ENCODE results near the gene C4orf50.

C4orf50 gene

DNA sequence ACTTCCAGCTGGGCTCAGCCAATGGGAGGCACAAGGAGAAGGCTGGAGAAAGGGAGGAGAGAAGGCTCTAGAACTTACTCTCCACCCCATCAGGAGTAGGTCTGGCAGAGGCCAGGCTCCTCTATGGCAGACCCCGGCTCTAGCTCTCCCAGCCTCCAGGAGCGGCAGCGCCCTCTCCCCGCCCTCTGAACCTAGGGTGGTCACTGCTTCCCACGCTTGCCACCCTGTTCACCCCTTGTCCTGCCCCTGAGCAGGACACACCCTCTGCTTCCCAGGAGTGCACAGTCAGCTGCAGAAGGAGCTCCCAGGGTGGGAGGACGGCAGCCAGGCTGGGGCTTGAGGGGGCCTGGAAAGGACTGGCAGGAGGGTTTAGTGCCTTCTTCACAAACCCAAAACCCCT is 72.3 kb downstream of the C4orf50 start:
- DNase-seq (ENCODE audit: low spot score) = no peak

DNA sequence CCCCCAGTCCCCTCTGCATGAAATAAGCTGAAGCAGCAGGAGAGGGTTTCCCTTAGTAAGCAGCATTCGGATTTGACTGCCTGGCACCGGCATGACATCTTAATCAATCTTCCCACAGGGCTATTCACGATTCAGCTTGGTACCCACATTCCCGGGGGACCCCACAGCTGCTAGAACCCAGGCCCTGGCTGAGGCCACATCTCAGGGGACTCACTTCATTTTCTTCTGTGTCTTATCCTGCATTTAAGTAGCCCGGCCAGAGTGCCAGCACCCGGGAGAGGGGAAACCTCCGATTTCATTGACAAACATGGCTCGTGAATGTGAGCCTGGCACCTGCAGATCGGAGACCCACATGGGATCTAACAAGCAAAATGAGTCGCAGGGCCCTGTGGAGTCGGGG is 73.1 kb downstream of the C4orf50 start:
- DNase-seq (ENCODE audit: low spot score) = no peak

DNA sequence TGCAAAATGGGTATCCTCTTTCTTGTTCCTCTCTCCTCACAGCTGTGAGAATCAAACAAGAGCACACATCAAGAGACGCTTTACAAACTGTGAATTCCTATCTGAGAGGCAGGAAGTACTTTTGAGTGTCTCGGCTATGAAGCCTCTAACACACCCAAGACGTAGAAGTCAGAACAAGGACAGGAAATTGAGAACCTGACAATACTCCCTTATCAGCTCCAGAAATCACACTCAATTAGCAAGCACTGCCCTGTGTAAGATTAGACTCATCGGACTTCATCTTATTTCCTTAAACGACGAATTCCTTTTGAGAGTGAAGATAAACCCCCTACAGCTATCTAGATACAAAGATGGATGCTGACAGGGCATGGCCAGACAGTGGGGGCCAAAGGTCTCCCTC is 74.7 kb downstream of the C4orf50 start:
- DNase-seq (ENCODE audit: low spot score) = no peak

DNA sequence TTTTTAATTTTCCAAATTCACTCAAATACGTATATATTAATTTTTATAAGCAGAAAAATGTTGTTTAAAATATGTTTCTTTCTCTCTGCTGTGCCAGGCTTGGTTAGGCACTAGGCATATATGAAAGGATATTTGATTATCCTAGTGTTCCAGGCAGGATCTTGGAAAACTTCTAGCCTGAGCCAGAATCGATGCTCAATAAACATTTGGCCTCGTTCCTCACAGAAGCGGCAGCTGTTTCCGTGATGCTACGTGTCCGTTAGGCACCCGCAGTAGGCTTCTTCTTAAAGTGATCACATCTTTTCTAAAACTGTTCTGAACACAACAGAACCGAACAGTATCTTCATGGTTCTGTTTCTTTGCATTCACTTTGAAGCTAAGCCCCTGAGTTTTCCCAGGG is 75.3 kb downstream of the C4orf50 start:
- no peak for DNase-seq (ENCODE audit: low spot score)

DNA sequence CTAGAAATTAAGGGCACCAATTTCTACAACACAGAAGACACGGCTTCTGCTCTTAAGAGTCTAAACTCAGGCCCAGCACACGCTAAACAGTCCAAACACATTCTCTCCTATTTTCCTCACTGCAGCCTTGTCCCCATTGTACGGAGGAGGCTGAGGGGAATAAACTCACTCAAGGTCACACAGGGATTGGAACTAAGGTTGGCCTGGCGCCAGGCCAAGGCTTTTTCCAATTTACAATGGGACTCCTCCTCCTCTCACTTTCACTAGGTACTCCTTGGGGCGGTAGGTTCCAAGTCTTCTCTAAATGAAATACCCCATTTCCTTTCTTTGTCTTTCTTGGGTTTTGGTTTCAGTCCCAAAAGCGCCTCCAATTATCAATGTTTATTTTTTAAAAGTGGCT is 76.6 kb downstream of the C4orf50 start:
- no peak for DNase-seq (ENCODE audit: low spot score)

DNA sequence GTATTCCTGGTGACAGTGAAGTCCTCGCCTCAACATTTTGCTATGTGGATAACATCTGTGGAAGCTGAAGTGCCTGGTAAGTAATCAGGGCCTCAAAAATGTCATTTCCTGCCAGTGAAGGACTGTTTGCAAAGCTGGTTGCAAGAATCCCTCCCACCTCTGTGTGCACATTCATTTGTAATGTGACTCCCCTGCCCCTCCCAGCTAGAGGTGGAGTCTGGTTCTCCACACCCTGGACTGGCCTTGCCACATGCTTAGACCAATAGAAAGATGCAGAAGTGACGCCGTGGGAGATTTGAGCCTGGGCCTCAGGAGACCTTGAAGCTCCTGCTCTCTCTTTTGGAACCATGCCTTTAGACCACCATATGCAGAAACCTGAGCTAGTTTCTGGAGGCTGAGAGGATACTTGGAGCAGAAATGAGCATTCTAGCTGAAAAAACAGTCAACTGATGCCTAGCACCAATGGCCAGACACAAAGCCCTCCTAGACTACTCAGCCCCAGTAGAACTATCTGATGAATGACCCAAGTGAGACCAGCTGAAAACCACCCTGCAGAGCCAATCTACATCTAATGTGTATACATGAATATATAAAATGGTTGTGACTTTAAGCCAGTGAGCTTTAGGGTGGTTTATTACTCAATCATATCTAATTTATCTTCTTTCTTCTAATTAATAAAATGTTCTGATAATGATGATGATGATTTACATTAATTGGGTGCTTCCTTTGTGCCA is 77.6 kb downstream of the C4orf50 start:
- peak; percentile 64 for DNase-seq (ENCODE audit: low spot score)

DNA sequence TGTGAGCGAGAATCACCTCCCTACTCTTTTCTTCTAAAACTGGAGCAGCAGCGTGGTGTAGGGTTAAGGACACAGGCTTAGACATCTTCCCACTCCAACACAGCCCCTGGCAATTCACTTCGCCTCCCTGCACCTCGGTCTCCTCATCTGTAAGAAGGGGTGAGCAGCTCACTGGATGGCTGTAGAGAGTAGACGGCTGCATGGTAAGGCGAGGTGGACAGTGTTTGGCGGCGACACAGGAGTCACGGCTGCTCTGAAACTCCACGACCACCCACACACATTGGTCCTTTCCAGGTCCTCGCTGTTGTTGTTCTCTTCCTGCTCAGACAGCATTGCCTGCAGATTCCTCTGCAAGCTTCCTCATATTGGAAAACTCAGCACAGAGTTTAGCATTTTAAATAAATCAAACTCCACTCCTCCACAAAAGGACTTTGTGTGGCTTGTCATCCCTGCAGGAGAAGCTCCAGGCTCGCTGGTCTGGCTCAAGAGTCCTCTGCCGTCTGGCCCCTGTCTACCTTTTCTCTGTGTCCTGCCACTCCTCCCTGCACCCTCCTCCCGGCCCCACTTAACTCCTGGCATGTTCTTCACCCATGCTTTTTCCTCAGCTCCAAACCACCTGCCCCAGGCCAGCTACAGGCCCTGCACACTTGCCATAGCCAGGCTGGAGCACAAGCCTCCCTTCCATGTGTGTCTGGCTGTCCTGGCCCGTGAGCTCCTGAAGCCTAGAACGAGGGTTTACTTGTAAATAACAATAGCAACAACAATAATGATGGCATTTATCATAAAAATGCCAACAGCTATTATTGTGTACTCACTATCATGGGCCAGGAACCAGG is 84.0 kb downstream of the C4orf50 start:
- no peak for DNase-seq (ENCODE audit: low spot score)

GRCh38 chr4:5933116-5933515 is 85.1 kb downstream of the C4orf50 start:
- DNase-seq (ENCODE audit: low spot score) = no peak

GRCh38 chr4:5932035-5932568 is 86.1 kb downstream of the C4orf50 start:
- DNase-seq (ENCODE audit: low spot score) = no peak

GRCh38 chr4:5931526-5931925 is 86.7 kb downstream of the C4orf50 start:
- no peak for DNase-seq (ENCODE audit: low spot score)

DNA sequence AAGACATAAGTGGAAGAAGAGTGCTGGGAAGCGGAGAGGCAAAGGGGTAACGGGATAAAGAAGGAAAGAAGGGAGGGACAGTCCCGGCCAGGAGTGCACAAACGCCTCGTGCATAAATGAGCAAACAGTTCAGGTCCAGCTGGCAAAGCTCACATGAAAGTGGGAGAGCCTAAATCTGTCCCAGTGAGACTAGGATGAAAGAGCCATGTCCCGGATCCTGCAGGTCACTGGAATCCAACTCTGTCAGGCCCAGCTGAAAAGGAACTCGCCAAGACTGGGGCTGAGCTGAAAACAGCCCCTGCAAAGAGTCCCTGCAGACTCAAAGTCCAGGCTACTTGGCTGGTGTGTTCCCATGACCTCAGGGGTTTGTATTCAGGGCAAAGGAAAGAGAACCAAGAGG is 87.4 kb downstream of the C4orf50 start:
- DNase-seq (ENCODE audit: low spot score) = no peak

DNA sequence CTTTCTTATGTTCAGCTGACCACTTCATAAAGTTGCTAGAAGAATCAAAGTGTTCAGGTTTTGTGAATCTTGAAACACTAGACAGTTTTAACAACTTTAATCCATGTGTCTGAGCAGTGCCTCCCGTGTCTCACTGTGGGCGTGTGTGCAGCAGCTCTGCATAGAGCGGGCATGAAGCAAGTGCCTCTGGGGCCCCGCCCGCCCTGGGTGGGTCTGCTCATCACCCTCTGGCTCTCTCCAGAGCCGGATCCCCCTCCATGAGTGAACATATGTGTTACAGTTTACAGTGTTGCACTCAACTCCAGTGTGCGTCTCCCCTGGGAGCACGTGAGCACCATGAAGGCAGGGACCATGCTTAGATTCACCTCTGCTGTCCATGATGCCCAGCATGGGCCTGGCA is 87.8 kb downstream of the C4orf50 start:
- DNase-seq (ENCODE audit: low spot score) = no peak

DNA sequence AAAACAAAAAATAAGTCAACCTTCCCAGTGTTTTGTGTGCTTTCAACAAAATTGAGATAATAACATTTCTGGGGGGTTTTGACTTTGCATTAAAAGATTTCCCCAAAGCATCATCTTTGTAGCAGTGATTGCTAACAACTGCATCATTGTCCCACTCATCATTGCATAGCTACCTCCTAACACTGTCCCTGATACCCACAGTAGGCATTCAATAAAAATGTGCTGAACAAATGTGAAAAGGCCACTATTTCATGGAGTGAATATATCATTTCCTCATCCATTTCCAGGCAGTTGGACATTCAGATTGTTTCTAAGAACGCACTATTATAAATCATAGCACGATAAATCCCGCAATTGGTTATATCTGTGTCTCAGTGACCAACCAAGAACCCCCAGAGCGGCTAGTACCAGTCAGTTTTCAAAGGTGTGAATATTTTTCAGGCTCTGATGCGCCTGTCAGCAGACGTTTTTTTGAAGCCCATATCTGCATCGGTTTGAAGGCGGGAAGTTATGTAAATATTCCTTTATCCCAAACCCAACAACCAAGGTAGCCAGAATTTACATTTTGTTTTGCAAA is 89.3 kb downstream of the C4orf50 start:
- no peak for DNase-seq (ENCODE audit: low spot score)

DNA sequence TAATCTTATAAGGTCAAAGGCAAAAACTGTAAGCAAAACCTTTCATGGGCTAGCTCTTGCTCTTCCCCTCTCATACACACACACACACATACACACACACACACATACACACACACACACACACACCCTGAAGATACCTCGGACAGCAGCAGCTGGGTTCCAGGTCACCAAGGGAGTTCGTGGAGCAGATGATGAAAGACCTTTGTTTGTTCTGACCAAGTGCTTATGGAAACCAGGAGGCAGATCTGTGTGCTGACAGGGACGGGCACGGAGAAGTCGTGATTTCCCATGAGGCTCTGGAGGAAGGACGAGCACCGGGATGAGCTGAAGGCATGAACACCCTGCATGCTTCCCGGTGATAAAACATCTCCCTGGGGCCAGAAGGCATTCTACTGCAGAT is 90.0 kb downstream of the C4orf50 start:
- DNase-seq (ENCODE audit: low spot score) = no peak

DNA sequence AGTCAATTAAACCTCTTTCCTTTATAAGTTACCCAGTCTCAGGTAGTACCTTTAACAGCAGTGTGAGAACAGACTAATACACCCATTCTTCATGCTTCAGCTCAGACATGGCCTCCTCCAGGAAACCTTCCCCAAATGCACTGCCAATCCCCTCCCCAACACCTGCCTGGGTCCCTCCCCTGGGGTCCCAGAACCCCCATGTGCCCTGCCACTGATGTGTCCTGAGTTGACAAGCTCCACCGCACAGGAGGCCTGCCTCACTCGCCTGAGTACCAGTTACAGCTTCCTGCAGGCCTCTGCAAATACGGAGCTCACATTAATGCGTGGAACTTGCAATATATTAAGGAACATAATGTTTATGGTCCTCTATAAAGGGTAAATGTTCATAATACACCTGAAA is 90.5 kb downstream of the C4orf50 start:
- DNase-seq (ENCODE audit: low spot score) = no peak

DNA sequence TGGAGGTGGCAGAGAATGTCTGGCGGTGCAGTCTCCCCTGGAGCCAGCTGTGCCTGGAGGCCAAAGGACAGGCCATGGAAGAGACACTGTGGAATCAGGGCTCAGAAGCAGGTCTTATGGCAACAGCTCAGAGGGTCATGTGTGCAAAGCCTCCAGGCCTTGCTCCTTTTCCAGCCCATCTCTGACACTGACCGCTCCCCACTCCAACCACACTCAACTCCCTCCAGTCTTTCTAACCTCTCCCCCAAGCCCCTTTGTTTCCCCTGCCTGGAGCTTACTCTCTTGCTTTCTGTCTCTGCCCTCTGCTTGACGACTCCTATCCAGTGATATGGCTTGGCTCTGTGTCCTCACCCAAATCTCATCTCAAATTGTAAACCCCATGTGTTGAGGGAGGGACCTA is 91.1 kb downstream of the C4orf50 start:
- DNase-seq (ENCODE audit: low spot score) = no peak

DNA sequence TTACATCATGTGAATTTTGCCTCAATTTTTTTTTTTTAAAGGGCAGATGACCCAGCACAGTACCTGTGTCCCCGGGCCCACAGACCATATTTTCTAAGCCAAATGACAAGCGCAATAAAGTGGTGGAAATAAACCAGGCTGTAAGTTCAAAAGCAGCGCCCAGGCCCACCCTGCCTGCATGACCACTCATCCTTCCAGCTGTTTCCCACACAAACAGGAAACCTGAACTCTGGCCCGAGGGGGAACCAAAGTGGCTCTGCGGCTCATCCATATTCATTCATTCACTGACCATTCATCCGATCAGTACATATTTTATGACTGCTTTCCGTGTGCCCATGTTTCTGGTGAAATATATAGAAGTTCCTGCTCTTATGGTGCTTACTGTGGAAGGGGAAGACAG is 91.6 kb downstream of the C4orf50 start:
- DNase-seq (ENCODE audit: low spot score) = no peak

- no peak for DNase-seq (ENCODE audit: low spot score)
These were observed 92.6 kb downstream of the C4orf50 start for GRCh38 chr4:5925419-5926200.

- no peak for DNase-seq (ENCODE audit: low spot score)
These were observed 93.6 kb downstream of the C4orf50 start for GRCh38 chr4:5924461-5925125.

DNA sequence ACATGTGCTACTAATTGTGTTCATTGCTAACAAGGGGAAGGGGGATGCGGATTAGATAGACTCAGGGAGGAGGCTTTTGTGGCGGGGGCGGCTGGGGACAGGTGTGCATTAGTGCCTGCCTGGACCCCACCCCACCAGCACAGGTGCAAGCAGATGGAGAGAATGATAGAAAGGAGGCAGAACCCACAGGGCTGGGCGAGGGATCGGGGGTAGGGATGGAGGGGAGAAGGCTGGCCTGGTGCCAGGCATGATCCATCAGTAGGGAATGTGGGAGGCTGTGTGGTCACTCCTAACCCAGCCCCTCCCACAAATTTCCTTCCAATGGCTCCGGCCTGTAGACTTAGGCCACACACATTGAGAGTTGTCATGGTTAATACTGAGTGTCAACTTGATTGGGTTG is 94.9 kb downstream of the C4orf50 start:
- no peak for DNase-seq (ENCODE audit: low spot score)

GRCh38 chr4:5922556-5922955 is 95.7 kb downstream of the C4orf50 start:
- no peak for DNase-seq (ENCODE audit: low spot score)

Measured in SK-N-DZ (cell line).